Measurements from ENCODE around the gene SURF6.
"Not testable (repeated sequence)": the region's sequence is repeated elsewhere in the genome, so short reads cannot be mapped to it uniquely, and the experiment has no call there.

The SURF6 gene

DNA sequence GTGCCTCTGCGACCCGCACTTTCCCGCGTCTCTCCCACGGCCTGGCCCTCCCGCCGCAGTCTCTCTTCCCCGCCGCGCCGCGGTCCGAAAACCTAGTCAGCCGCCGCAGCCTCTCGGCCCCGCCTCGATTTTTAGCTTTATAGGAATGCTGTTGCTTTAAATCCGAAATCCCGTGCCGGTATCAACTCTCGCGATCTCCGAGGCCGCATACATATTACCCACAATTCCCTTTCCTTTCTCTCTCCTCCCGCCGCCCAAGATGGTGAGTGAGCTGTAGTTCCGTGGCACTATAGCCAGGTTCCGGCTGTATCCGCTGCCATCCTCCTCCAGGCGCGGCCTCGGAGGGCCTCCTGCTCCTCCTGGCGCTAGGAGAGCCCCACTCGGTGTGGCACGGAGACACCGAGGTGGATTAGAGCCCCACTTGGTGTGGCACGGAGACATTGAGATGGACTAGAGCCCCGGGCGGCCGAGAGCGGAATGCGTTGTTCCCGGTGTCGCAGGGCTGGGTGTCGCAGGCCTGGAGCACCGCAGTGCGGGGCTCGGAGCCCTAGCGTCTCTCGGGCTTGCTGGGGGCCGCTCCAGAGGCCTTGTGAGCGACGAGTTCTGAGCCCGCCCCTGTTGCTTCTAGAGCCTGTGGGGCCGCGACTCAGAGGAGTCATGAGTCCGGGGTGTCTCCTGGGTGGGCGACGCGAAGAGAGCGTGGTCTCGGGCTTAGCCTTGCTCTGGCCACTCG, 12.2 kb upstream of the SURF6 start, which contains the start of the genes MED22 and RPL7A:
MED22 (minus strand) TSS at position 147 of the 733 bp plus-strand sequence. CDS start 1,469 bp downstream, outside the sequence.
RPL7A (plus strand) TSS at position 234 of the 733 bp plus-strand sequence; CDS start at position 260, 26 bp downstream.
- peak; percentile 76 to 93 (median 88) for DNase-seq (ENCODE audit: low read depth in 3 of 3)

DNA sequence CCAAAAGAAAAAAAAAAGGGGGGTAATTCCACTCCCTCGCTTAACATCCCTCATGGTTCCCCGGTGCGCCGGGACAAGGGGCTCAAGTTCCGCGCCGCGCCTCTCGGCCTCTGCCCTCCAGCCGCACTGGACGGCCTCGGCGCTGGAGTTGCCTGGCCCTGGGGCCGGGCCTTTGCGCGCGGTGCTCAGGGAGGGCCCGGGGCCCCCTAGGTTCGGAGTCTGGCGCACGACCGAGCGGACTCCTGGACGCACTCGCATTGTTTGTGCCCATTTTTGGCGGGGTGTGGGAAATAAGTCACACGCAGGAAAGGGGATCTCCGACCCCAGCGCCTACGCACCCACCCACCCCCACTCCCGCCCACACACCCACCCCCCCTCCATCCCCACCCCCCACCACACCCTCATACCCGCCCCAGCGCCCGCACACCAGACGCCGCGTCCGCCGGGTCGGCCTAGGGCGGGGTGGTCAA, 11.6 kb upstream of the SURF6 start:
- DNase-seq (ENCODE audit: low read depth in 3 of 3), result no peak

DNA sequence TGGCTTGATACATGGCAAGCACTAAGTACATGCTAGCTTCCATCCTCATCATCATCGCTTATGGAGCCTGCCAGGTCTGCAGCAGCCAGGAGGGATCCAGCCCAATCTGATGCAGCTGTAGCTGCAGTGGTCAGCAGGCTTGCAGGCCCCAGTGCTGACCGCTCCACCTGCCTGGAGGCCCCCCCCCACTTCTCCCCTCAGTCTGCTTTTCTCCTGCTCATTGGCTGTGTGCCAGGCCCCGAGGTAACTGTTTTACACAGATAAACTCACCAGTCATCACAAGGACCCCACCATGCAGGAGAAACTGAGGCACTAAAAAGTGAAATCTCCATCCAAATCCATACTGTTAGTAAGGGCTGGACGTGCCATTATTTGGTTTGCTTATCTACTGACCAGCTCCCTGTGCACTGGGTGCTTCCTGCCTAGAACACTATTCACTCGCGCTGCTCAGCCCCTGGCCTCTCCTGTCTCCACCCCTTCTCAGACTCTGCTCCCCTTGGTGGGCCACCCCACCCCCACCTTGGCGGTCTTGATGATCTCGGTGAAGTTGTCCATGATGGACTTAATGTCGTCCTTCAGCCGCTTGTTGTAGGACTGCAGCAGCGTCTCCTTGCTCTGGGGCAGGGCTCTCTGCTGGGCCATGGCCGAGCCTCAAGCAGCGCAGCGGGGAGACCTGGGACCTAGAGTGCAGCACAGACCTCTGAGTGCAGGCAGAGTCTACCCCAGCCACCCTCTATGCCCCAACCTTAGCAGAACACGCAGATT, 10.2 kb upstream of the SURF6 start:
- DNase-seq (ENCODE audit: low read depth in 3 of 3), result no peak

DNA sequence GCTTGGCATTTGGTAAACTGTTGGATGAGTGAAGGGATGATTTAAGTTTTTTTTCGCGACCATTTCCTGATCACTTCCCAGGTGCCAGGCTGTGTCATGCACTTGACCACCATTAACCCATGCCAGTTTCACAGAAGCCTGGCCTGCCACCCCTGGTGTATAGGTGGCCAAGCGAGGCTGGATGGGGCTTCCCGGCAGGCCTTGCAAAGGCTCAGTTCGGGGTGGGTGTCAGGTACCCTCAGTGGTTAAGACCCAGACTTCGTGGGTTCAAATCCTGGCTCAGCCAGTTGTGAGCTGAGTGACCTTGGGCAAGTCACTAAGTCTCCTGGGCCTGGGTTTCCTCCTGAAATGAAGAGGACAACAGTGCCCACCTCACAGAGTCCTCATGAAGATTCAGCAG, 9.6 kb upstream of the SURF6 start:
- DNase-seq (ENCODE audit: low read depth in 3 of 3), result no peak

DNA sequence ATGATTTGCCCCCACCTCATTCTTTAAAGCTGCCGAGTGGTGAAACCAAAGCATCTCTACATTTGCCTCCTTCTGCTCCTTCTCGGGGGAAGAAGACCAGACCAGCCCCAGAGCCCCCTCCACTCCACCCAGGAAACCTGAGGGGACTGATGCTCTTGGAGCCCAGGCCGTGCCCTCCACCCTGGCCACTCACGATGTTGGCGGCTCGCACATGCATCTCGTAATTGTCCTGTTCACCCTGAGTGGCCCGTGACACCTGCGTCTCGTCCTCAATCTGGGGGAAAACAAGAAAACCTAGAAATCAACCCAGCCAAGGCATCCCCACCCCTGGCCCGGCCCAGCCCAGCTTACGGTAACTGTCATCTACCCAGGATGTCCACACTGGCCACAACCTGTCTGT, 9.0 kb upstream of the SURF6 start:
- DNase-seq (ENCODE audit: low read depth in 3 of 3), result no peak

DNA sequence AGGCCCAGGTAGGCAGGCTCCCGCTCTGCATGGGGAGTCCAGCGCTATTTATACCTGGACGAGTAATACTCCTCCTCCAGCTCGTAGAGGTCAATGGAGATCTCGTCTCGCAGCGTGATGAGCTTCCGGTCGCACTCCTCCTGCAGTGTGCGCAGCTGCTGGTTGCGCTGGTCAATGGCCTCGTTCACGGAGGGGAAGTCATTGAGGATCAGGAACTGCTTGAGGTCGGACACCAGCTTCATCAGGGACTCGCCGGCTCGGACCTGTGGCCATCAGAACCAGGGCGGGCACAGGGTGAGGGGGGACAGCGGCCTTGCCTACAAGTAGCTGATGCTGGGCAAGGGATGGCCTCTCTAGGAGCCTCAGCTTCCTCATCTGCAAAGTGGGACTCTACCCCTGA, 8.1 kb upstream of the SURF6 start:
- no peak for DNase-seq (ENCODE audit: low read depth in 3 of 3)

DNA sequence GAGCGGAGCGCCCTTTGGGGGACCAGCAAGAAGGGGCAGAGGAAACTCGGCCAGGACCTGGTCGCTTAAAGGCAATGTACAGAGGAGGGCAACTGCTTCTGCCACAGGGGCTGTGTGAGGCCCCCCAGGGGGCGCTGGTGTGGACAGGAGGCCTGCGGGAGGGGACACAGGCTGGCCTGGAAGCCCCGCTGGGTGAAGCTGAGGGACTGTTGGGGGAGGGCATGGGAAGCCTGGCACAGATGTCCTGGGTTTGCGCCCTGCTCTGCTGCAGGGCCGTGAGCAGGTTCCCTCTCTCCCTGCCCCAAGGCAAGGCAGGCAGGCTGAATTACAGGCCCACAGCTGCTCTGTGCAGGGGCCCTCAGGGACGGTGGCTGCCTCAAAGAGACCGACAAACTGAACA, 6.6 kb upstream of the SURF6 start:
- DNase-seq (ENCODE audit: low read depth in 3 of 3), result no peak

DNA sequence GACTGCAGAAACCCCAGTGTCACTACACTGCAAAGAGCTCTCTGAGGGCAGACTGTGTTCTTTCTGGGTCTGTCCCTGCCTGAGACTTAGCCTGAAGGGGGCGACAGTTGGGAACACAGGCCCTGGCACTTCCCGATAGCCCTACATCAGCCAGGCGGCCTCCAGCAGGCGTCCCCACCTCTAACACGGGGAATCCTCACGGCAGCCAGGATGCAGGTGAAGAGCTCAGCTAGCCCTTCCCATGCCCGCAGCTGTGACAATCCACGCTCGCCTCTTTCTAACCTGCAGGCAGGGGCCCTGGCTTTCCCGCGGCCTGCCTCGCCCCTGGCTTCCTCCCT, 6.0 kb upstream of the SURF6 start:
- no peak for DNase-seq (ENCODE audit: low read depth in 3 of 3)

DNA sequence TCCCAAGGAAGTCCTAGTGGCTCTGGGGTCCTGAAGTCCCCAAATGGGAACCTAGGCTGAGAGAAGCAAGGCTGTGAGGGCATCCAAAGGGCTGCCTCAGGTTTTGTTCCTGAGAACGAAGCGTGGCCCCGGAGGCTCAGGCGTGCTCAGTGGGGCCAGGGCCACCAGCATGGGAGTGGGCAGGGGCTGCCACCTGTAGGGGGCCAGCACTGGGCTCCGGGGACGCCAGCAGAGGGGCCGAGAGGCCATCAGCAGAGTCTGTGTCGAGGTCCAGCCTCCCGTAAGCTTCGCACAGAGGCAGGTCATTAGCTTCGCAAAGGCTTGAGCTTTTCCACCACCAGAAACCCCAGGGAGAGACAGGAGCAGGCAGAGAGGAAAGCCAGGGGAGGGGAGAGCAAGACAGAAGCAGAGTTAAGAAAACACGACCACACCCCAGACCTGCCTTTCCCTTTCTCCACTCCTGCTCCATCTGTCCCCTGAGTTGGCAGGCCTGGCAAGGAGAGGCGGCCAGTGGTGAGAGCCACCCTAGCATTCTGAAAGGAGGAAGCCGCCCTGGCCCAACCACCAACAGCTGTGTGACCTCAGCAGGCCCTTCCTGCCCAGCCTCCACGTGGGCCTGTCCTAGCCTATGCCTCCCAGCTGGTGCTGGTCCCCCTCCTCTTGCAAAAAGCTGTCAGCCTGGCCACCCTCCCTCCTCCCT, 5.5 kb upstream of the SURF6 start:
- DNase-seq (ENCODE audit: low read depth in 3 of 3), result no peak

DNA sequence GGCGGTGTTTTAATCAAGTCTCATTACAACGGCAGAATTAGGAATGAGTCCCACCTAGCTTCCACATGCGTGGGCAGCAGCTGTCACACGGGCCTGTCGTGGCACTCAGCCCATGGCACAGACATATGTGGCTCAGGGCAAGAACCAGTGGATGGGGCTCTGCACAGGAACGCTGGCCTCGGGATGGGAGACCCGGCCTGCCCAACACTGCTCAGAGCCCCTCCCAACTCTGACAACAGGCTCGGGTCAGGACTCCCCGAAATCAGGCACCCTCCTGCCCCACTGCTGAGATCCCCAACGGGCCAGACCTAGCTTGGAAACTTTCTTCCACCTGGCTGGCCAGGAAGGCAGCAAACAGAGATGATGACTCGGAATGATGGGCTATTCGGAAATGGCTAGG, 4.9 kb upstream of the SURF6 start:
- no peak for DNase-seq (ENCODE audit: low read depth in 3 of 3)

DNA sequence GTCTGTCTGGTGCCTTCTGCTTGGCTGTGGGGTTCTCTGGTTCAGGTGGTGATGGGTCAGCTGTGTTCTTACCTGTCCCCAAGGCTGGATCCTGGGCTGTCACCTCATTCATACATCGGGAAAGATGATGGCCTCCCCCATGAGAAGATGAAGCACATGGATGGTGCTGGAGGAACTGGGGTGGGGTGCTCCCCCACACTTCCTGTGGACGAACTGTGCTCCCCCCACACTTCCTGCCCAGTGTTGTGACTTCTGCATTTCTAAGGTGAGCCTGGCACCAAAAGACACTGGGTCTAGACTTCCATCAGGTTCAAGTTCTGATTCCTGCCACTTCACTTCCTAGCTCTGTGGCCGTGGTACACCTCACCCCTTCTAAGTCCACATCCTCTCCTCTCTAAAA, 4.3 kb upstream of the SURF6 start:
- DNase-seq (ENCODE audit: low read depth in 3 of 3), result no peak

DNA sequence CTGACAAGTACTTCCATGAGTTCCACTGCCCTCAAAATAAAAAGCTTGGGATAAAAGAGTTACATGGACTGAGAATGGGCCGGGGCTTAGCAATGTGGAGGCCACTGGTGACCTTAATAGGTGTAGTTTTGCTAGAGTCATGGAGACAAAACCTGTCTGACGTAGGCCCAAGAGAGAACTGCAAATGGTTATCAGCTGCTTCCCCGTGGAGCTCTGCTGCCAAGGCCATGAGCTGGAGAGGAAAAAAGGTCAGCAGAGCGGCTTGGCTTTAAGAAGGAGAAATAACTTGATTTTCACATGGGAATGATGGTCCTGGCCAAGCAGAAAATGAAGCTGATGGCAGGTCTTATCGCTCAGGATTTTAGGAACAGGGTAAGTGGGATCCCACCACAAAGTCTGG, 3.7 kb upstream of the SURF6 start:
- DNase-seq (ENCODE audit: low read depth in 3 of 3), result no peak

DNA sequence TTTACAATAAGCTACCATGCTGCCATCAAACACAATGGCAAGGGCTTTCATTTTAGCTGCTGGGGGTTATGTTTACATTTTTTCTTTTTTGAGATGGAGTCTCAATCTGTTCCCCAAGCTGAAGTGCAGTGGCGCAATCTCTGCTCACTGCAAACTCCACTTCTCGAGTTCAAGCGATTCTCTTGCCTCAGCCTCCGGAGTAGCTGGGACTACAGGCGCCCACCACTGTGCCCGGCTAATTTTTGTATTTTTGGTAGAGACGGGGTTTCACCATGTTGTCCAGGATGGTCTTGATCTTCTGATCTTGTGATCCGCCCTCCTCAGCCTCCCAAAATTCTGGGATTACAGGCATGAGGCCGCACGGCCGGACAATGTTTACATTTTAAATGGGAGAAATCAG, 1.1 kb downstream of the SURF6 start:
- not testable (repeated sequence) for DNase-seq (ENCODE audit: low read depth in 3 of 3)

DNA sequence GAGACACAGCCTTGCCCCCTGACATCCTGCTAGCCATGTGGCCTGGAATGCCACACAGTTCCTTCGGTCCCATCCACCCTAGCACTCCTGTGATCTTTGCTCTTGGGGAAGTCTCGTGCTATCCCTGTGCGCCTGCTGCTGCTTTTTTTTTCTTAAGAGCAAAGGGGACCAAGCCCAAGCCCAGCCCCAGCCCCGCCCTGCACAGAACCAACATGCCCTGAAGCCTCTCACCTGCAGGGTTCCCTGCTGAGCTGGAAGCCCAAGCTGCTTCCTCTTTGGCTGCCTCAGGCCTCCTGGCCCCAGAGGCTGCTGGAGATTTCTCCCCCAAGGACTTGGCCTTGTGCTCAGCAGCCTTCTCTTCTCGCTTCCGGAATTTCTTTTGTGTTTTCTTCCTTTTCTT, 1.8 kb downstream of the SURF6 start:
- DNase-seq (ENCODE audit: low read depth in 3 of 3), result no peak

DNA sequence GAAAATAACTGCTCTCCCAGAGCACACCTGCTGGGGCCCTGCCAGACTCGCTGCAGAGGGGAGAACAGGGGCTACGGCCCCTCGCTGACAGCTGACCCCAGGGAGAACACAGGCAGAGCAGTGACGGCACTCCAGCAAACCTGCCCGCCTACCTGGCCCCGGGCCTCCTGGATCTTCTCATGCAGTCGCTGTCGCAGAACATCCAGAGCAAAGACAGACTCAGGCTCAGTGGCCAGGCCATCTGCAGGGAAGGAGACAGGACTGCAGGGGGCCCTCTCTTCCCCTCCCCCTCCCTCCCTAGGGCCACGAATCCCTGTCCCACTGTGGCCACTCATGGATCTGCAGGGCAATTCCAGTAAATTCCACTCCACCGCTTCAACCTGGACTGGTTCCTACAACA, 2.4 kb downstream of the SURF6 start:
- DNase-seq (ENCODE audit: low read depth in 3 of 3), result no peak

DNA sequence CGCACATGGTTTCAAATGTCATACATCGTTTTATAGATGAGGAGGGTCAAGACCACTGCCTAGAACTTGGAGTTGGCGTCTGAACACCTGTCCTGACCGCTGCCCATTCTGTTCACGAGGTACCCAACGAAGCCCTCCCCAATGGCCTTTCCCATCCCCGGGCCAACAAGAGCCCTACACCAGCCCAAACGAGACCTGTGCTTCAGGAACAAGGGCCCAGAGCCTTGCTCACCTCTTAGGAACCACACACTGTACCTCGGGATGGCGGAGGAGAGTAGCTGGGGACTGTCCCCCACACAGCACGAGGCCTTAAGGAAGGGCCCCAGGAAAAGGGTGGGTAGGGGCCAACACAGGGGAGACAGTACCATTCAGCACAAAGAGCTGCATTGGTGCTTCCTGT, 3.0 kb downstream of the SURF6 start:
- no peak for DNase-seq (ENCODE audit: low read depth in 3 of 3)

DNA sequence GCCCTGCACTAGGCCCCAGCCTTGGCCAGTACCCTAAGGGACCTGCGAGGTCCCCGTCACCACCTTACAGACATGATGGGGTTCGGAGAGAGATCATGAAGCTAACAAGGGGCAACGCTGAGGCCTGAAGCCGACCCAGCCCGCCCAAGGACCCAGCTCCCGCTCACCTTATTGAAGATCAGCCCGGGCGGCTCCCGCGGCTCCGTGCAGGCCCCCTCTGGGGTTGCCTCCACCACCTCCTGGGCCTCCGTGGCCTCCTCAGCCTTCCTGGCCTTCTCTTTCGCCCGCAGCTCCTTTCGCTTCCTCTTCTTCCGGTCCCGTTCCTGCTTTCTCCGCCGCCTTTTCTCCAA, 3.6 kb downstream of the SURF6 start:
- DNase-seq (ENCODE audit: low read depth in 3 of 3), result no peak

DNA sequence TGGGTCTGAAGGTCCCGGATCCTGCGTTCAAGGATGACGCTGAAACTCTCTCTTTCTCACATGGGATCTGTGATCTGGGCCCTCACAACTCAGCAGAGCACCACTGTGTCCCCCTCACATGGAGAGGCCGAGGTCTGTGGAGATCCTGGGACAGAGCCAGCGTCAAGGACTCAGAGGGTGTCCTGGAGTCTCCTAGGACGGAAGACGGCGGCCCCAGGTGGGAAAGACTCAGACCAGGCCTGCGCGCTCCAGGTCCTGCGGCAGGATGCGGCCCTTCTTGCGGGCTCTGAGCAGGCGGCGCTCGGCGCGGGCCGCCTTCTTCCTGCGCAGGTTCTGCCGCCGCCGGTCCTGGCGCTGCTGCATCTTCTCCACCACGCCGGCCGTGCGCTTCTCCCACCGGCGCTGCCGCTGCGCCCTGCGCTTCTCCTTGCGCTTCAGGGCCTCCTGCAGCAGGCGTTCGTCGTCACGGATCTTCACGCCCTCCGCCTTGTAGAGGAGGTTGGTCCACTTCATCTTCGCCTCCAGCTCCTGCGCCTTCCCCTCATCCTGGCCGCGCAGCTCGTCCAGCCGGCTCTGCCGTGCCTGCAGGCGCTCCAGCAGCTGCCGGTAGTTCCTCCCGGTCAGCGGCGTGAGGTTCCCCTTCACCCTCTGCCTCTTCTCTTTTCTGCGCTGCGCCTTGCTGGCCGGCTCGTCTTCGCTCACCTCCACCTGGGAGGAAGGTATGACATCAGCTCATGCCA, 4.2 kb downstream of the SURF6 start:
- DNase-seq (ENCODE audit: low read depth in 3 of 3), result no peak

DNA sequence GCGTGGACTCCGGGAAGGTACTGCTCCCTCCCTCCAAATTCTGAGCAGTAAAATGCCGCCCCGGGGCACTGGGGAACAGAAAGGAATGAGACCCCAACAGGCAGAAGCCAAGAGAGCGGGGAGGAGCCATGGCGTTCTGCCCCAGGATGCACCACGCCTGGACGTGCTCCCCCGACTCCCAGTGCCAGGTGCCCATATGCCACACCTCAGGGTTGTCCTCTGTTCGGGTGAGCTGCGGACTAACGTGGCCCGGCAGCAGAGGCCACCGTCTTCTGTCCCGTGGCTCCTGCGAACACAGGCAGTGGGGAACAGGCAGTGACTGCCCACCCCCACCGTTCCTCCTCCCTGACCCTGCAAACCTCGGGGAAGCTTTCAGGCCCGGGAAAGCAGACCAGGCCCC, 4.8 kb downstream of the SURF6 start:
- no peak for DNase-seq (ENCODE audit: low read depth in 3 of 3)

DNA sequence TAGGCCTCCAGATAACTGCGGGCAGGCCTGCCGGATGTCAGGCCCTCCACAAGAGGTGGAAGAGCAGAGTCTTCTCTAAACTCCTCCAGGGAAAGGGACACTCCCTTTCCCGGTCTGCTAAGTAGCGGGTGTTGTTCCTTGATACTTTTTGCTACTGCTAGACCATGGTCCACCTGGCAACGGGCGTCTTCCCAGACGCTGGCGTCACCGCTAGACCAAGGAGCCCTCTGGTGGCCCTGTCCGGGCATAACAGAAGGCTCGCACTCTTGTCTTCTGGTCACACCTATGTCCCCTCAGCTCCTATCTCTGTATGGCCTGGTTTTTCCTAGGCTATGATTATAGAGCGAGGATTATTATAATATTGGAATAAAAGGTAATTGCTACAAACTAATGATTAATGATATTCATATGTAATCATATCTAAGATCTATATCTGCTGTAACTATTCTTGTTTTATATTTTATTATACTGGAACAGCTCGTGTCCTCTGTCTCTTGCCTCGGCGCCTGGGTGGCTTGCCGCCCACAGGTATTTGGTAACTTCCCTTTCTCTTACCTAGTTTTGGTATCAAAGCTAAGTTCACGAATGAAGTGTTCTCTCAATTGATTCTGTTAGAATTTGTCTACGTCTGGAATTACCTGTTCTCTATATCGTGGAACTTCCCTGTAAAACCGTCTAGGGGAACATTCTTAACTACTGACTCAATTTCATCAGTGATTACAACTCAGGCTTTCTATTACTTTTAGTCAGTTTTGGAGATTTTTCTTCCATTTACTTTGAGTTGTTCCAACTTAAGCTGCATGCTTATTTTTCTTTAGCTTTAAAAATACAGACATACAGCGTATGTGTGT, 6.5 kb downstream of the SURF6 start:
- DNase-seq (ENCODE audit: low read depth in 3 of 3), result not testable (repeated sequence)

DNA sequence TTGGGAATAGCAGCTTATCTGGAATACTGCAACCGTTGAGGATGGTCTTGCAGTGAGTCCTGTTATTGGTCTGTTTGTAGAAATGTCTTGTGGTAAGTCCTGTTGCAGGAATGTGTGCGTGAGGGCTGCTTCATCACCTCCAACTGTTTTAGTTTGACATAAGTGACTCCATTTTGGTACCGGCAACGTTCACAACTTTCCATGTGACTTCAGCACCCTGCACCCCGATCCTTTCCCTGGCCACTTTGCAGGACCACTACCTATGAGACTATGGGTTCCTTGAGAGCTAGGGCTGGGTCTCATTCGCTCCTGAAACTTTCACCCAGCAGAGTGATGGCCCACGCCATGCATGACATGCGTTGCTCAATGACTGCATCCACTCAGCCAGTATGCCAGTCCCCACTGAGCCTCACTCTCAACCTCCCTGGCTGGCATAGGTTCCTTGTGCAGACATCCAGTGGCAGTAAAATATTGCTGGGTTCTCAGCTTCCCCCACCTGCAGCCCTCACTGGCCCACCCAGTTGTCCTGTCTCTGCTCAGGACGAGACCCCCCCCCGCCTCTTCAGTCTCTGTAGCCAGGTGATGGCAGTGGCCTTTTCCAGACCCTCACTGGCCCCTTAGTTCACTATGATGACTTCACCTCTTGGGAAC, 8.0 kb downstream of the SURF6 start:
- no peak for DNase-seq (ENCODE audit: low read depth in 3 of 3)
